Stimulated activated CD8-positive, alpha-beta memory T cell treated with anti-CD3 and anti-CD28 coated beads, Interleukin-15, amount 100 ng/mL, for 24 hours (primary cell): Measurements from ENCODE around the gene VWF.
"Not testable (repeated sequence)": the region's sequence is repeated elsewhere in the genome, so short reads cannot be mapped to it uniquely, and the experiment has no call there.

Experiments used
- DNase-seq: peaks from one replicate; pipeline ENCODE4 v3.0.0-alpha.2; 2020; ENCODE audit warnings: low read depth

VWF gene

DNA sequence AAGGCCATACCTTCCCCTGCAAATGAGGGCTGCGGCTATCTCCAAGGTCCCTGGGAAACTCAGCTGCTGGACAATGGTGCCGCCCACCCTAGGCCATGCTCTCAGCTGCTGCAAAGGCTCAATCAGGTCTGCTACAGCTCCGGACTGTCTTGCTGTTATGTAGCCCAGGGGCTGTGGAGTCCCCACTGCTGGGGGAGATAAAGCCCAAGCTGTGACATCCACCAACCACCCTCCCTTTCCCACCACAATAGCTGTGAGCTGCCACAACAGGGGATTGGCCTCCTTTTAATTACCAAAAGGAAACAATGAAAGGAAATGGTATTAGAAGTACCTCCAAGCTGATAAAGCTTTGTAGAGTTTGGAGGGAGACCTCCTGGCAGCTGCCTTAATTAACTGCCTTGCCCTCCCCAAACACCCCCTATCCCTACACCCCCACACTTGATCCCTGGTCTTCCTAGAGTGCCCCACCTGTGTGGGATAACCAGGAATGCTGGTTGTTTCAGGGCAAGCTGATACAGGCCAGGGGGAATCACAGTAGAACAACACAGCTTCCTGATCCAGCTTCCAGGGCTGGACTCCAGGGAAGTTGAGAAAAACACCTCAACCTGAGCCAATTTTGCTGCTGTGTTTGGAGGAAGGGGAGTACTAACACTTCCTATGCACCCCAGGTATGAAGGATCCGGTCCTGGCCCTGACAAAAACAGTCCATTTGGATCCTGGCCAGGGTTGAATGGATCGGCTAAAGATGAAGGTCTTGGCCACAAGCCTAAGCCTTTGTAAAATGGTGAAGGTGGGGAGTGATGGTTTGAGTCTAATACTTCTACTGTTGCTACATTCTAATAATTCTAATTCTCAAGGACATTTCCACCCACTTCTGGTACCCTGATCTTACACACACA is at the start of gene VWF:
Gene VWF (minus strand): TSS at position 260 of the 899 bp plus-strand sequence. CDS start 1,474 bp downstream, outside the sequence.
- DNase-seq, result no peak

- no peak for DNase-seq
Measured at GRCh38 chr12:6172862-6173261, 48.4 kb upstream of the VWF start.

DNA sequence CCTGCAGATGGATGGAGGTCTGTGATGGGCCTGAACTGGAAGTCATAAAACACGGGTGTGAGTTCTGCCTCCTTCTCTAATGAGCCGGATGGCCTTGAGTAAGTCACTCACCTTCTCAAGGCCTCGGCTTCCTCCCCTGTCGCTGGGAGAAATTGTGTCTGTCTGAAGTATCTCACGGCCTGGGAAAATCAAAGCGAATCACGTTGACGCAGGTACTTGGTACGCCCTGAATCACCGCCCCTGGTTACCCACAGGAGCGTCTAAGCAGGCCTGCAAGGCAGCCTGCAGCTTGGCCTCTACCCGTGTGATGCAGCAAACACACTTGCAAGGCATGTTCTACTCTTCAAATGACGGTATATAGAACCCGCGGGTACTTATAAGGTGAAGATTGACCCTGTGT is 47.6 kb upstream of the VWF start:
- no peak for DNase-seq

- no peak for DNase-seq
Measured at GRCh38 chr12:6171409-6172015, 47.0 kb upstream of the VWF start.

- peak; percentile 26 for DNase-seq
Measured at GRCh38 chr12:6167327-6168280, 43.1 kb upstream of the VWF start.

DNA sequence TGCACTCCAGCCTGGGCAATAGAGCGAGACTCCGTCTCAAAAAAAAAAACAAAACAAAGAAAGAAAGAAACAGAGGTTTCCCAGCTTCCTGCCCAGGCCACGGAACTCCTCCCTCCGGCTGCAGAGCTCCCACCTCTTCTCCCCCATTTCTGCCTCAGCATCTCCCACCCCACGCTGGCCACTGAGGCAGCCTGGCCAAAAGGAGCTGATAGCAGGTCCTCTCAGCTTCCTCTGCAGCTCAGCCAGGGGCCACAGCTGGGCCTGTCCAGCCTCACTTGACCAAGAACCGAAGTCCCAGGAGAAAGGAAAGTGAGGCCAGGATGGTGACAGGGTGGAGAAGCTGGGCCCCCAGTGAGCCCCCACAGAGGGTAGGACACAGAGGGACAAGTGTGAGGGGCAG is 42.3 kb upstream of the VWF start:
- no peak for DNase-seq

- DNase-seq, result no peak
Measured at GRCh38 chr12:6165395-6165794, 40.9 kb upstream of the VWF start.

DNA sequence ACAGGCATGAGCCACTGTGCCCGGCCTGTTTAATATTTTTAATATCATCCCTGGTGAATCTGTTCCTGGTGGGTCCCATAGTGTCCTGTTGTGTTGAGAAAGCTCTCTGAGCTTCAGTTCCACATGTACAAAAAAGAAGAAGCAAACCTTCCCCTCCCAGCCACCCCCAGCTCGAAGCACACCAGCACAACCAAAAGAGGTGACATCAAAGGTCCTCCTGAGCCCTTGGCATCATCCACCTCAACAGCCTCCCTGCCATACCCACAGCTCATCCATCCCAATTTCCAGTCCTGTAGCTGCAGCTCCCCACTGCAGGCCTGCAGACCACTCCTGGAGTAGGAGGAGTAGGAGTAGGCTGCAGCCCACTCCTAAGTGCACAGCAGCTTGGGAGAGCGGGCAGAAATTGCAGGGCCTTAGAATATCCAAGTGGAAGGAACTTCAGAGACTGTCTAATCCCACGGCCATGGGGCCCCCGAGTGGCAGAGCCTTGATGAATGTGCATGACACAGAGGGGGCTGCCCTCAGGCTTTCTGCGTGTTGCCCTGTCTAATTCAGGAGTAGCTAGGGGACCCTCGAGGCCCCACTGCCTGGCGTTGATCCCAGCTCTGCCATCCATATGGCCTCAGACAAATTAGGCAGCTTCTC is 39.1 kb upstream of the VWF start:
- no peak for DNase-seq

GRCh38 chr12:6161124-6161882 is 36.8 kb upstream of the VWF start:
- no peak for DNase-seq

GRCh38 chr12:6160049-6160649 is 35.7 kb upstream of the VWF start:
- DNase-seq, result not testable (repeated sequence)

DNA sequence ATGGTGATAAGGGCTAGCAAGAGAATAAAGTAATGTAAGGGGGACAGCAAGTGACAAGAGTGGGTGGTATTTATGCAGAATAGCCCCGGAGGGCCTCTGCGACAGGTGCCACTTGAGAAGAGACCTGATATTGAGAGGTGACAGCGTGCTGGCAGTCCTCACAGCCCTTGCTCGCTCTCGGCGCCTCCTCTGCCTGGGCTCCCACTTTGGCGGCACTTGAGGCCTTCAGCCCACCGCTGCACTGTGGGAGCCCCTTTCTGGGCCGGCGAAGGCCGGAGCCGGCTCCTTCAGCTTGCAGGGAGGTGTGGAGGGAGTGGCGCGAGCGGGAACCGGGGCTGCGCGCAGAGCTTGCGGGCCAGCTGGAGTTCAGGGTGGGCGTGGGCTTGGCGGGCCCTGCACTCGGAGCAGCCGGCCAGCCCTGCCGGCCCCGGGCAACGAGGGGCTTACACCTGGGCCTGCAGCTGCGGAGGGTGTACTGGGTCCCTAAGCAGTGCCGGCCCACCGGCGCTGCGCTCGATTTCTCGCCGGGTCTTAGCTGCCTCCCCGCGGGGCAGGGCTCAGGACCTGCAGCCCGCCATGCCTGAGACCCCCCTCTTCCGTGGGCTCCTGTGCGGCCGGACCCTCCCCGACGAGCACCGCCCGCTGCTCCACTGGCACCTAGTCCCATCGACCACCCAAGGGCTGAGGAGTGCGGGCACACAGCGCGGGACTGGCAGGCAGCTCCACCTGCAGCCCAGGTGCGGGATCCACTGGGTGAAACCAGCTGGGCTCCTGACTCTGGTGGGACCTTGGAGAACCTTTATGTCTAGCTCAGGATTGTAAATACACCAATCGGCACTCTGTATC is 34.9 kb upstream of the VWF start:
- DNase-seq, result not testable (repeated sequence)

DNA sequence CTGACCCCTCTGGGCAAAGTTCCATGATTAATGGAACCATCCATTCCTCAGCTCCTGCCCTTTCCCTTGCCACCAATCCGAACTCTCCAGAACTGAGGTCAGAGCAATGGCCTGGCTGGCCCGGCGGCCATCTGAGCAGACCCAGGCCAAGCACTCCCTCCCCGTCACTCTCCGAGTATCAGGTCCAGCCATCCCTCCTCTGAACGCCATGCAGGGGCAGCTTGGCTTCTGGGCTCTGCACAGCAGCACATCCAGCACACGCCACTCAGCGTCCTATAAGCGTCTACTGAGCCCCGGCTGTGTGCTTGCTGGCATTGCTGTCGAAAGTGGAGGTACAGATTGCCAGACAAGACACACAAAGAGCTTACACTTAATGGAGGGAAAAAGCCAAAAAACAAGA is 34.3 kb upstream of the VWF start:
- DNase-seq, result no peak

GRCh38 chr12:6158255-6158654 is 33.8 kb upstream of the VWF start:
- no peak for DNase-seq

DNA sequence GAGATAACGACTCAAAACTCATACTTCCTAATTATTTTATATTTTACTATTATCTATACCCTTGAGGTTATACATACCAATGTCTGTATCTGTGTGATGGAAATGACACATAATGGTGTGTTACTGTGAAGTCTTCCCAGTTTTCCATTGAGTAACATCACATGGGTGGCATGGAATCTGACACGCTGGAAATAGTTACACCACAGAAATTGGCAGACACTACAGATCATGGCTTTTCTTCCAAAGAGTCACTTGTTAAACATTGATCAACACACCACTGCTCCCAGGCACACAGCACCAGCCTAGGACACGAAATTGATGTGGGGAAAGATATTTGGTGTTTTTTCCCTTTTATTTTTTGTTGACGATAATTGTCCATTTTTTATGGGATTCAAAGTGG is 33.0 kb upstream of the VWF start:
- no peak for DNase-seq

- no peak for DNase-seq
Measured at GRCh38 chr12:6154730-6155459, 30.4 kb upstream of the VWF start.

DNA sequence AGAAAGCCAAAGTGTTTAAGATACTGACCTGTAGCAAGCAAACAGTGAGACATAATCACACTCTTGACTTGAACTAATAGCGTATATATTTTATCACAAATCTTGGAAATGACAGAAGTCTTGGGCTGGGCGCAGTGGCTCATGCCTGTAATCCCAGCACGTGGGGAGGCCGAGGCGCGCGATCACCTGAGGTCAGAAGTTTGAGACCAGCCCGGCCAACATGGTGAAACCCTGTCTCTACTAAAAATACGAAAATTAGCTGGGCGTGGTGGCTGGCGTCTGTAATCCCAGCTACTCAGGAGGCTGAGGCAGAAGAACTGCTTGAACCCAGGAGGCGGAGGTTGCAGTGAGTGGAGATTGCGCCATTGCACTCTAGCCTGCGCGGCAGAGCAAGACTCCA is 24.3 kb upstream of the VWF start:
- not testable (repeated sequence) for DNase-seq

GRCh38 chr12:6148061-6148460 is 23.6 kb upstream of the VWF start:
- no peak for DNase-seq

GRCh38 chr12:6146951-6147350 is 22.5 kb upstream of the VWF start:
- no peak for DNase-seq

DNA sequence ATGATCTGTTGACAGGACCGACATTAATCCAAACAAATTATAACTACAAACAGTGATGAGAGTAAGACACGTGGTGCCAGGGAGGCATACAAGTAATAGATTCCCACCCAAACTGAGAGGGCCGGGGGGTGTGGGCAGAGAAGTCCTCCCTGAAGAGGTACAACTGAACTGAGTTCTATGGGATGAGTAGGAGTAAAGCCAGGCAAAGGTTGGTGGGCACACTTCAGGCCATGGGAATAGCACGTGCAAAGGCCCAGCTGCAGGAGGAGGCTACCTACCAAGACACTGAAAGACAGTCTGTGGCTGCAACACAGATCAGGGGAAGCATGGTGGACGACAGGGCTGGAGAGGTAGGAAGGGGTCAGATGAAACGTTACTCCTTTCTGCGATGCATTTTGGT is 22.0 kb upstream of the VWF start:
- DNase-seq, result no peak
